ENCODE data around the gene TADA2B.

TADA2B gene

GRCh38 chr4:7103607-7104365 lies 60.6 kb downstream of the TADA2B start:
- TF ChIP-seq, protein P1, sequence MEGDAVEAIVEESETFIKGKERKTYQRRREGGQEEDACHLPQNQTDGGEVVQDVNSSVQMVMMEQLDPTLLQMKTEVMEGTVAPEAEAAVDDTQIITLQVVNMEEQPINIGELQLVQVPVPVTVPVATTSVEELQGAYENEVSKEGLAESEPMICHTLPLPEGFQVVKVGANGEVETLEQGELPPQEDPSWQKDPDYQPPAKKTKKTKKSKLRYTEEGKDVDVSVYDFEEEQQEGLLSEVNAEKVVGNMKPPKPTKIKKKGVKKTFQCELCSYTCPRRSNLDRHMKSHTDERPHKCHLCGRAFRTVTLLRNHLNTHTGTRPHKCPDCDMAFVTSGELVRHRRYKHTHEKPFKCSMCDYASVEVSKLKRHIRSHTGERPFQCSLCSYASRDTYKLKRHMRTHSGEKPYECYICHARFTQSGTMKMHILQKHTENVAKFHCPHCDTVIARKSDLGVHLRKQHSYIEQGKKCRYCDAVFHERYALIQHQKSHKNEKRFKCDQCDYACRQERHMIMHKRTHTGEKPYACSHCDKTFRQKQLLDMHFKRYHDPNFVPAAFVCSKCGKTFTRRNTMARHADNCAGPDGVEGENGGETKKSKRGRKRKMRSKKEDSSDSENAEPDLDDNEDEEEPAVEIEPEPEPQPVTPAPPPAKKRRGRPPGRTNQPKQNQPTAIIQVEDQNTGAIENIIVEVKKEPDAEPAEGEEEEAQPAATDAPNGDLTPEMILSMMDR (IDR thresholded peaks at IDR 0.05; ENCODE audit: control extremely low read depth, extremely low read depth, low read depth, missing control alignments): no peak
- ChIA-PET POLR2A (no interaction called here), CTCF (interaction anchor here (1.1 to 4.5 kb wide), 4 partner anchors 10 to 33 kb away, joined by 3 to 17 read pairs (median 6); no protein-coding TSS in a partner anchor)
- DNase-seq (ENCODE audit: extremely low spot score): no peak

DNA sequence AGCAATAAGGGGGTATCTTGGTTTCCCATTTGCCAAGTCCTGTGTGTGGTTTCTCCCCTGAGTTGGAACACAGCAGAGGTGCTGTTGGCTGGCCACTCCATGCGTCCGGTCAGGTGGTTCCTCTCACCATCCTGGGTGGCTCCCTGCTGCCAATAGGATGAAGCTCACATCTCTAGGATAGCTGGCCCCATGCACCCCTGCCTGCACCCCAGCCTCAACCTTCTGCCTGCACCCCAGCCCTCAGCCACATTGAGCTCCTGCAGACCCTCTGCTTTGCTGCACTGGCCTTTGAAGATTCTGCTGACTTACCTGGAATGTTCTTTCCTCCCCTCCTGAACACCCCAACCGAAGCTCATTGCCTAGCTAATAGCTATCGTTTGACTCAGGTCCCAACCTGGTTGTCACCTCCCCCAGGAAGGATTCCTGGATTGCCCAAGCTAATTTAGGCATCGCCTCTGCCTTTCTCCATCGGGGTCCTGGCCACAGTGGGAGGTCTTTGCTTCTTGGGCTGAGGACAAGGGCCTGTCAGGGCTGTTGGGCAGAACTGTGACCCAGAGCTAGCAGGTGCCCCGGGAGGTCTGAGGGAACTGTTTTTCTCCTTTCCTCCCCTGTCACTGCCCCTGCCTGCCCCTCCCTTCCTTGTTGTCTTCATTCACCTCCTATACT lies 61.3 kb downstream of the TADA2B start:
- CTCF ChIA-PET: interaction anchor here (1.1 to 4.5 kb wide), 2 partner anchors 21 to 33 kb away, joined by 4 to 17 read pairs; no protein-coding TSS in a partner anchor
- TF ChIP-seq, protein P1 (IDR thresholded peaks at IDR 0.05; ENCODE audit: control extremely low read depth, extremely low read depth, low read depth, missing control alignments): no peak
- POLR2A ChIA-PET: no interaction called here
- peak; percentile 17 for DNase-seq (ENCODE audit: extremely low spot score)

- ChIA-PET POLR2A (no interaction called here), CTCF (no interaction called here)
- TF ChIP-seq, protein P1 (IDR thresholded peaks at IDR 0.05; ENCODE audit: control extremely low read depth, extremely low read depth, low read depth, missing control alignments): no peak
- no peak for DNase-seq (ENCODE audit: extremely low spot score)
Measured at GRCh38 chr4:7105276-7105675, 62.1 kb downstream of the TADA2B start.

DNA sequence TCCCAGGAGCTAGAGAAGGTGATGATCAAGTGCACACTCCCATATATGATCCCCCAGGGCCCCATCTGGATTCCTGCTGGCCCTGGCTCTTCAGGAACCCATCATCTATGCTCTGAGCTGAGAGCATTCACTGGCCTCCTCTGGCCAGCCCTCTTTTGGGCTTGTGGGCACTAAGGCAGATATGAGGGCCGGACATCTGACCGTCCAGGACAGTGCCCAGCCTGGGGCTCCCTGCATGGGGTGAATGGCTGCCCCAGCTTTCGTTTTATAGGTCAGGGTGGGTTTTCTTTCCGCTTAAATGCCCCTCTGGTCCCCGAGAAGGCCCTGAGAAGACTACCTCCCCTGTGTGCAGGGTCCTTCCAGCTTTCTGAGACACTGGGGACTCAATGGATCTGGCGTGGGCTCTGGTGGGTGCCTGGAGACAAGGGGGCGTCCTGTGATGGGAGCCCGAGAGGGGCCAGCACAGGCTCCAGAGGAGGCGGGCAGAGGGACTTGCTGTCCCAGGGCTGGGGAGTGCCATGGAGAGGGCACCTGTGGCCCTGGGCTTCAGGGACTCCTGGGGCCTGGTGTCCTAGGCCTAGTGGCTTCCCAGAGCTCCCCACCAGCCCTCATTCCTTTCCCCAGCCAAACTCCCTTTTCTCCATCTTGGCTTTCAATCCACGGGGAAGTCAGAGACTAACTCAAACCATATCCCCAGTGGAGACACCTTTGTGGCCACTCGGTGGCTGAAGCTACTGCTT lies 64.2 kb downstream of the TADA2B start:
- POLR2A ChIA-PET: no interaction called here
- DNase-seq (ENCODE audit: extremely low spot score): peak; percentile 8
- TF ChIP-seq, protein P1 (IDR thresholded peaks at IDR 0.05; ENCODE audit: control extremely low read depth, extremely low read depth, low read depth, missing control alignments): no peak
- CTCF ChIA-PET: interaction anchor here (1.6 kb wide), 1 partner anchor 25 kb away, joined by 5 read pairs; no protein-coding TSS in a partner anchor

All from GM10248 (cell line).